GM18870 (cell line): ENCODE data around the gene LST1.
"Not testable (repeated sequence)": the region's sequence is repeated elsewhere in the genome, so short reads cannot be mapped to it uniquely, and the experiment has no call there.

ENCODE experiments used
- ATAC-seq: cut with Tn5 transposase; IDR thresholded peaks from one replicate; pipeline ENCODE4 v1.9.1; 2021; ENCODE audit warnings: moderate library complexity; ENCODE audit not compliant: unreplicated experiment

Gene LST1

DNA sequence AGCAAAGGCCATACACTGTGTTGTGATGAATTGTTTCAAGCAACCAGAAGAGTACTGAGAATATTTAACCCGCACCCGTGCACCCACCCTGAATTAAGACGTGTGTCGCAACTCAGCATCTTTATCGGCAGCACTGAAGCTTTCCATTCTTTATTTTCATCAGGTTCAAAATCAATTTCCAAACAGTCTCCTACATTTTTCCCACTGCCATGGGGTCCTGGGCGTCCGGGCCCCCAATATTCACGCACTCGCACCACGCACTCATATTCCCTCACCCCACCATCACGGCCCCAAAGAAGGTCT lies 5.7 kb upstream of the LST1 start:
- no peak for ATAC-seq

DNA sequence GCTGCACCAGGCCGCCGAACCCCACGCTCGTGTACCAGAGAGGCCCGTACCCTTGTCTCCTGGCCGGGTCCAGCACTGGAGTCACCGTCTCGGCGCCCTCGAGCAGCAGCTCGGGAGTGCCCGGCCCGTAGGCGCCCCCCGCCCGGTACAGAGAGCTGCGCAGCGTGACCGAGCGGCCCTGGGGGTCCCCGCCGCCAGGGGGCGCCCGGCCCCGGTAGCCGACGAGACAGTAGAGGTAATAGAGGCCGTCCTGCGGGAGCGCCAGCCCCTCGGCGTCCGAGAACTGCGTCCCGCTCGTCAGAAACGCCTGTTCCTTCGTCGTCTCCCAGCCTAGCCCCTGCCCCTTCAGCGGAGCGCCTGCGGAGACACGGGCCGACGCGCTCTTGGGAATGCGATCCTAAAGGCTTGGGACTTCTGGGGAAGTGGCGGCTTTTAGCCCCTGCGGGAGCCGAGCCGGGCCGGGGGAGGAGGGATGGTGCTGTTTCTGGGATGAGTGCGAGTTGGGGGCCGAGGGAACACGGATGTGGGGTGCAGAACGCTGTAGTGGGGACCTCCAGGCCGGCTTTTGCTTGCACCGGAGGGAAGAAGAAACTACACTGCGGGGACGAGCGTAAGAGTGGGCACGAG lies 5.2 kb upstream of the LST1 start:
- ATAC-seq = no peak

DNA sequence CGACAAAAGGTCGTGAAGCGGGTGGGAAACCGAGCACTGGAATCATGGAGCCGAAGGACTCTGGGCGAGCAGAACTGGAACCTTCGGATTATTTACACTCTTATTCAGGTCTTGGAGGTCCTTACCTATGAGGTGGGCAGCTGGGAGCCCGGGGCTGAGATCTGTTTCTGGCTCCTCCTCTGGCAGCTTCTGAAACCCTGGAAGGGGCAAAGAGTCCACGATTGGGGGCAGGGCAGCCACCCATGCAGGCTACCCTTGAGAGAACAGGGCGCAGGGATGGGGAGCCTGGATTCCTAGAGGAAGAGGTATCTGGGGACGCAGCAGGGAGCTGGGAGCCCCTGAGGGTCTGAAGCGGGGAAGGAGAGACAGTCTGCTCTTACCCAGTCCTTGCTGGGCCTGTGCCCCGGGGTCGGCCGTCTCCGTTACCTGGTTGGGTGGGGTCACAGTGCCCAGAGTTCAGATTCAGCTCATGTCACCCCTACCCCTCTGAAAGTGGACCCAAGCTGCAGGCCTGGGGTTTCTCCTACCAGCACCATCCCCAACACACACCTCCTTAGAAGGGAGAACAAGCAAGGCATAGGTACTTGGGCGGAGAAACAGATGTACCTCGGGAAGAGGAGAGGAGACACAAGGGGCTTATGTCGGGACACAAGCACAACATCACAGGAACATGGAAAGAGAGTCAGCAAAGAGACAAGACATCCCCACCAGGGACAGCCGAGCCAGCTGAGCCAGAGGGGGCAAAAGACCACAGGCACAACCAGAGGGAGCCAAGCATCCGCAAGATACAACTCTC lies 4.4 kb upstream of the LST1 start:
- no peak for ATAC-seq

- no peak for ATAC-seq
These were observed 3.8 kb upstream of the LST1 start, which contains the start of gene LTB for GRCh38 chr6:31582230-31582643. TSS of gene LTB (minus strand) at chr6:31582424. CDS start at chr6:31582417, 7 bp downstream.

GRCh38 chr6:31585491-31585890 lies 586 bp upstream of the LST1 start:
- no peak for ATAC-seq

- no peak for ATAC-seq
These were observed 663 bp downstream of the LST1 start for GRCh38 chr6:31586599-31587281.

DNA sequence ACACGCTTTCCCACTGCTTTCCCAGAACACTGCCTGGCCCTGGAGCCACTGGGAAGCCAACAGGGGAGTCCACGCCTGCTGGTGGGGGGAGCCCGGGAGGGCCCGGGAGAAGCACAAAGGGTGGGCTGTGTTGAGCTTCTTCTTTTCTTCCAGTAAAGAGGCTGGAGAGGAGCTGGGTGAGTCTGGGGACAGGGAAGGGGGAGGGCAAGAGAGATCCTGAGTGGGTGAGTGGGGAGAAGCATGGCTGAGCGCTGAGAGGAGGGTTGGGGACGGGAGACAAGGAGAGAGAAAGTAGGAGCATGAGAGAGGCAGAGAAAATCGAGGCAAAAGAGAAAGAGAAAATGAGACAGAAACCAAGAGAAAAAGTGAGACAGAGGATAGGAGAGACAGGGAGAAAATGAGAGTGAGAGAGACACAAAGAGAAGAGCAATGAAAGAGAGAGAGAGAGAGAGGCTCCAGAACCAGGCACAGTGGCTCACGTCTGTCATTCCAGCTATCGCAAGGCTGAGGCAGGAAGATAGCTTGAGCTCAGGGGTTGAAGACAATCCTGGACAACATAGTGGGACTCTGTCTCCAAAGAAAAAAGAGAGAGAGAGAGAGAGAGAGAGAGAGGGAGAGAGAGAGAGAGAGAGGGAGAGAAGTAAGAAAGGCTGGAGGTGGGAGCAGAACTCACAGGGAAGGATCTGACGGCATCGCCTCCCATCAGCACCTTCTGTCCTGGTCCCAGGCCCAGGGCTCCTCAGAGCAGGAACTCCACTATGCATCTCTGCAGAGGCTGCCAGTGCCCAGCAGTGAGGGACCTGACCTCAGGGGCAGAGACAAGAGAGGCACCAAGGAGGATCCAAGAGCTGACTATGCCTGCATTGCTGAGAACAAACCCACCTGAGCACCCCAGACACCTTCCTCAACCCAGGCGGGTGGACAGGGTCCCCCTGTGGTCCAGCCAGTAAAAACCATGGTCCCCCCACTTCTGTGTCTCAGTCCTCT lies 2.0 kb downstream of the LST1 start:
- no peak for ATAC-seq

- no peak for ATAC-seq
These were observed 3.0 kb downstream of the LST1 start for GRCh38 chr6:31588871-31589650.

DNA sequence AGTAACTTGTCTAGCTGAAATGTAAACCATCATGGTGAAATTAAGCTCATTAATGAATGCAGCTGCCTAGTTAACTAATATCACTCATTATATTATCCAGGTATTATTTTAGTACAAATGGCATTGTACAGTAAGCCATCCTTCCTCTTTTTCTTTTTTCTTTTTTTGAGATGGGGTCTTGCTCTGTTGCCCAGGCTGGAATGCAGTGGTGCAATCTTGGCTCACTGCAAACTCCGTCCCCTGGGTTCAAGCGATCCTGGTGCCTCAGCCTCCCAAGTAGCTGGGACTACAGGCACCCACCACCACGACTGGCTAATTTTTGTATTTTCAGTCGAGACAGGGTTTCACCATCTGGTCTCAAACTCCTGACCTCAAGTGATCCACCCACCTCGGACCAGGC lies 4.6 kb downstream of the LST1 start:
- ATAC-seq = not testable (repeated sequence)

GRCh38 chr6:31592396-31592771 lies 6.3 kb downstream of the LST1 start:
- no peak for ATAC-seq

DNA sequence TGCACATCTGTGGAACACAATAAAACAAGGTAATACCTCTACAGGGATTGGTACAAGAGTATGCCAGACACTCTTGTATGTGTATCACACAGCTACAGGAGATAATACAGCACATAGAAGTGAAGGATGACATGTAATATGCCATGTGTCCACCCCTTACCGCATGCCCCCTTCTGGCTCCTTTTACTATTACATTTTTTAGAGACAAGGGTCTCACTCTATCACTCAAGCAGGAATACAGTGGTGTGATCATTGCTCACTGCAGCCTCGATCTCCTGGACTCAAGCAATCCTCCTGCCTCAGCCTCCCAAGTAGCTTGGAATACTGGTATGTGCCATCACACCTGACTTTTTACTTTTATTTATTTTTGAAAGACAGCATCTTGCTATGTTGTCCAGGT lies 10.9 kb downstream of the LST1 start:
- ATAC-seq = no peak

- no peak for ATAC-seq
These were observed 21.2 kb downstream of the LST1 start for GRCh38 chr6:31607317-31607716.

DNA sequence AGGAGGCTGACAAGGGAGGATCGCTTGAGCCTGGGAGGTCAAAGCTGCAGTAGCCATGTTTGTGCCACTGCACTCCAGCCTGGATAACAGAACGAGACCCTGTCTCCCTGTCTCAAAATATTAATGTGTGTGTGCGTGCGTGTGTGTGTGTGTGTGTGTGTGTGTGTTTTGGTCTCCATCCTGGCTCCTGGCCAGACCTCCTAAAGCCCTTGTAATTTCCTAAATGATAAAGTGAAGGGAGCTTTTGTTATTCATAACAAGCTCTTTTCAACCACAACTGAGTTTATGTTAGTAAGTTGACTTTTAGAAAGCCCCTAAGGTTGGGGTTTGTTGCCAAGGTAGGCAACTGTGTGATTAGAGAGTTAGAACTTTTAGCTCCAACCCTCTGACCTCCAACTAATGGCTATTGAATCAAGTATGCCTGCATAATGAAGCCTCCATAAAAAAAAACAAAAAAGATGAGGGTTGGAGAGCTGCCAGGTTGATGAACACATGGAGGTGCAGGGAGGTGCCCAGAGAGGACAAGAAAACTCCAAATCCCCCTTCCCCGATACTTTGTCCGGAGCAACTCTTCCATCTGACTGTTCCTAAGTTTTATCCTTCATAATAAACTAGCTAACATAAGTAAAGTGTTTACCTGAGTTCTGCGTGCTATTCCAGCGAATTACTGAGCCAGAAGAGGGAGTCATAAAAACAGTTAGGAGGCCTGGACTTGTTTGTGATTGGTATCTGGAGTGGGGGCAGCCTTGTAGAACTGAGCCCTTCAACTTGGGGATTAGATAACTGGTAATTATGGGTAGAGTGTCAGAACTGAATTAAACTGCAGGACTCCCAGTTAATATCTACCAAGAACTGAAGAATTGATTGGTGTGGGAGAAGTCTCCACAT lies 23.7 kb downstream of the LST1 start:
- no peak for ATAC-seq

GRCh38 chr6:31610968-31611367 lies 24.9 kb downstream of the LST1 start:
- no peak for ATAC-seq

- no peak for ATAC-seq
These were observed 28.1 kb downstream of the LST1 start for GRCh38 chr6:31614075-31614619.

GRCh38 chr6:31614684-31615578 lies 28.9 kb downstream of the LST1 start, which contains the start of gene AIF1:
TSS of gene AIF1 (plus strand) at chr6:31615234. CDS start at chr6:31615330, 96 bp downstream.
- ATAC-seq = no peak

DNA sequence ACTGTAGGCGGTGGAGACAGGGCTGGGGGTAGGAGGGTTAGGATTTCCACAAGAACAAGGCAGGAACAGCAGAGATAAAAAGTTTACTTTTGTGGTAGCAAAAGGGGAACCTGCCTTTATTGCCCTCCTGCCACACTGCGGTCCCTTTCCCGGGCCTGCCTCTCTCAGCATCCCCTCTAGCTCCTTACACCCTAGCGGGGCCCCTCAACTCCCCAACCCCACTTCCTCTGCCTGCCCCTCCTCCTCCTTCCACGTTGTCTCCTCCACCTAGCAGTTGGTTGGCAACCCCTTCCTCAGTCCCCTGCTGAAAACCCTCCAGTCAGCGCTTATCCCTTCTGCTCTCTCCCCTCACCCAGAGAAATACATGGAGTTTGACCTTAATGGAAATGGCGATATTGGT lies 29.7 kb downstream of the LST1 start:
- ATAC-seq = no peak

- no peak for ATAC-seq
These were observed 30.9 kb downstream of the LST1 start for GRCh38 chr6:31617010-31617409.
